Measurements from ENCODE around the gene MYO5A.
A peak's percentile ranks its signal among the peaks of the same experiment; 100 is the strongest.
"Not testable (repeated sequence)": the region's sequence is repeated elsewhere in the genome, so short reads cannot be mapped to it uniquely, and the experiment has no call there.

Gene MYO5A

GRCh38 chr15:52318729-52319500, 209.8 kb downstream of the MYO5A start:
- peak in 1 of 2 experiments; percentile 41 for DNase-seq

- DNase-seq = no peak
Measured at GRCh38 chr15:52317688-52318087, 211.0 kb downstream of the MYO5A start.

- no peak for DNase-seq
Measured at GRCh38 chr15:52317022-52317421, 211.7 kb downstream of the MYO5A start.

- no peak for DNase-seq
Measured at GRCh38 chr15:52309154-52309548, 219.5 kb downstream of the MYO5A start.

- DNase-seq = no peak
Measured at GRCh38 chr15:52308446-52309153, 220.1 kb downstream of the MYO5A start.

GRCh38 chr15:52307847-52308246, 220.8 kb downstream of the MYO5A start:
- no peak for DNase-seq

- DNase-seq = no peak
Measured at GRCh38 chr15:52306270-52306669, 222.4 kb downstream of the MYO5A start.

- no peak for DNase-seq
Measured at GRCh38 chr15:52303093-52303772, 225.4 kb downstream of the MYO5A start.

GRCh38 chr15:52301265-52301847, 227.3 kb downstream of the MYO5A start:
- DNase-seq = no peak

- DNase-seq = peak; percentile 38 to 90
Measured at GRCh38 chr15:52295421-52296001, 233.2 kb downstream of the MYO5A start, which contains the start of gene MYO5C. Gene MYO5C, minus strand, starts transcription at chr15:52295804. Its CDS starts 168 bp downstream, at chr15:52295636.

GRCh38 chr15:52294881-52295420, 233.7 kb downstream of the MYO5A start:
- DNase-seq = no peak

GRCh38 chr15:52292780-52293392, 235.8 kb downstream of the MYO5A start:
- no peak for DNase-seq

- DNase-seq = no peak
Measured at GRCh38 chr15:52291204-52291603, 237.5 kb downstream of the MYO5A start.

- no peak for DNase-seq
Measured at GRCh38 chr15:52290800-52291199, 237.9 kb downstream of the MYO5A start.

GRCh38 chr15:52290329-52290728, 238.4 kb downstream of the MYO5A start:
- DNase-seq = no peak

GRCh38 chr15:52289629-52290081, 239.0 kb downstream of the MYO5A start:
- peak in 1 of 2 experiments; percentile 18 for DNase-seq

GRCh38 chr15:52288986-52289385, 239.7 kb downstream of the MYO5A start:
- no peak for DNase-seq

GRCh38 chr15:52288051-52288942, 240.4 kb downstream of the MYO5A start:
- no peak for DNase-seq

- DNase-seq = no peak
Measured at GRCh38 chr15:52287114-52287513, 241.6 kb downstream of the MYO5A start.

GRCh38 chr15:52285941-52286340, 242.7 kb downstream of the MYO5A start:
- DNase-seq = not testable (repeated sequence)

GRCh38 chr15:52284164-52284563, 244.5 kb downstream of the MYO5A start:
- DNase-seq = no peak
